WTC11 (cell line): ENCODE results near the gene MTMR10. TPM values are rescaled to one million over a fixed set of nuclear protein-coding genes. Genes with fewer than 3 reads are reported as not detected.

ENCODE experiments used
- ATAC-seq: fragments of 200-7000 bp; cut with Tn5 transposase; 2 replicates; pipeline ENCODE4 v1.10.0; 2021; ENCODE audit warnings: mild to moderate bottlenecking, moderate library complexity
- CTCF ChIA-PET: fragments of 300-600 bp; sonication (Branson Sonifier 250); formaldehyde crosslinking; loops from one replicate; lab custom pipeline; 2021; ENCODE audit warnings: antibody characterized with exemption; lab: Charles Lee
- POLR2A ChIA-PET: fragments of 350-600 bp; sonication (Branson Sonifier 250); formaldehyde crosslinking; loops from one replicate; lab custom pipeline; 2021; ENCODE audit warnings: antibody characterized with exemption; lab: Charles Lee
- DNase-seq: peaks from one replicate; pipeline ENCODE4 v3.0.0; 2021; ENCODE audit warnings: low spot score
- H3K27ac Mint-ChIP-seq: 2 replicates; pipeline ENCODE4 v1.8.0; 2021; ENCODE audit warnings: mixed read lengths
- H3K27me3 Mint-ChIP-seq: 2 replicates; pipeline ENCODE4 v1.8.0; 2021; ENCODE audit warnings: low read depth, mild to moderate bottlenecking, moderate library complexity, mixed read lengths
- H3K36me3 Mint-ChIP-seq: 2 replicates; pipeline ENCODE4 v1.8.0; 2021; ENCODE audit warnings: mixed read lengths
- H3K4me1 Mint-ChIP-seq: 2 replicates; pipeline ENCODE4 v1.8.0; 2022; ENCODE audit warnings: mixed read lengths
- H3K4me3 Mint-ChIP-seq: 2 replicates; pipeline ENCODE4 v1.8.0; 2021; ENCODE audit warnings: mild to moderate bottlenecking, moderate library complexity, mixed read lengths
- H3K9me3 Mint-ChIP-seq: 2 replicates; pipeline ENCODE4 v1.8.0; 2021; ENCODE audit warnings: mixed read lengths
- ATF3 ChIP-seq: sonication (generic); formaldehyde crosslinking; conservative IDR thresholded peaks from 2 replicates; pipeline ENCODE4 v1.8.1; 2022; ENCODE audit warnings: mild to moderate bottlenecking, missing genetic modification reagents
- CREM ChIP-seq: sonication (generic); formaldehyde crosslinking; IDR thresholded peaks from 2 replicates; pipeline ENCODE4 v1.8.1; 2022; ENCODE audit warnings: mild to moderate bottlenecking, missing genetic modification reagents, moderate library complexity
- E2F1 ChIP-seq: sonication (generic); formaldehyde crosslinking; IDR thresholded peaks from 2 replicates; pipeline ENCODE4 v1.8.0; 2022; ENCODE audit warnings: mild to moderate bottlenecking, missing genetic modification reagents
- E2F4 ChIP-seq: sonication (generic); formaldehyde crosslinking; IDR thresholded peaks from 2 replicates; pipeline ENCODE4 v1.8.1; 2022; ENCODE audit warnings: low read depth, mild to moderate bottlenecking, moderate library complexity, missing genetic modification reagents, borderline replicate concordance
- E2F5 ChIP-seq: sonication (generic); formaldehyde crosslinking; IDR thresholded peaks from 2 replicates; pipeline ENCODE4 v1.8.1; 2022; ENCODE audit warnings: mild to moderate bottlenecking, moderate library complexity, missing genetic modification reagents
- GRHL2 ChIP-seq: fragments of 250-450 bp; sonication (Bioruptor Pico); IDR thresholded peaks from 2 replicates; pipeline ENCODE4 v1.8.0; 2022; ENCODE audit warnings: mild to moderate bottlenecking, moderate library complexity; ENCODE audit not compliant: insufficient replicate concordance, severe bottlenecking
- HMGXB4 ChIP-seq: sonication (generic); formaldehyde crosslinking; IDR thresholded peaks from 2 replicates; pipeline ENCODE4 v1.8.1; 2023; ENCODE audit warnings: mild to moderate bottlenecking, moderate library complexity, missing genetic modification reagents
- IRF2 ChIP-seq: sonication (generic); formaldehyde crosslinking; IDR thresholded peaks from 2 replicates; pipeline ENCODE4 v1.8.0; 2022; ENCODE audit warnings: low read depth, missing genetic modification reagents, borderline replicate concordance
- MYBL2 ChIP-seq: sonication (generic); formaldehyde crosslinking; IDR thresholded peaks from 2 replicates; pipeline ENCODE4 v1.8.1; 2023; ENCODE audit warnings: mild to moderate bottlenecking, moderate library complexity, missing genetic modification reagents
- NFYB ChIP-seq: sonication (generic); formaldehyde crosslinking; conservative IDR thresholded peaks from 2 replicates; pipeline ENCODE4 v1.8.0; 2022; ENCODE audit warnings: low read depth, missing genetic modification reagents
- SMAD3 ChIP-seq: sonication (generic); formaldehyde crosslinking; IDR thresholded peaks from 2 replicates; pipeline ENCODE4 v1.8.0; 2022; ENCODE audit warnings: missing genetic modification reagents, mild to moderate bottlenecking, borderline replicate concordance
- TP53 ChIP-seq: sonication (generic); formaldehyde crosslinking; IDR thresholded peaks from 2 replicates; pipeline ENCODE4 v1.8.1; 2023; ENCODE audit warnings: mild to moderate bottlenecking, missing genetic modification reagents
- ZNF396 ChIP-seq: fragments of 250-450 bp; sonication (Bioruptor Pico); IDR thresholded peaks from 2 replicates; pipeline ENCODE4 v1.8.0; 2021; ENCODE audit warnings: mild to moderate bottlenecking, moderate library complexity, borderline replicate concordance
- ZSCAN18 ChIP-seq: fragments of 250-450 bp; sonication (Bioruptor Pico); IDR thresholded peaks from 2 replicates; pipeline ENCODE4 v2.1.2; 2022; ENCODE audit warnings: mild to moderate bottlenecking, moderate library complexity
- total RNA-seq: library from RNA; stranded (reverse); gene quantifications from 3 replicates; pipeline ENCODE4 v1.2.3, GENCODE V29; 2021

The MTMR10 gene
- total RNA-seq, 1 experiment from 2014 or later: 15.9 TPM

GRCh38 chr15:31021067-31021665 lies 29.7 kb upstream of the MTMR10 start:
- no peak for DNase-seq
- H3K4me3 Mint-ChIP-seq: no peak overlapping the region
- TF ChIP-seq E2F1 (CRISPR knock-in tag) (no peak), MYBL2 (CRISPR knock-in tag) (no peak), E2F4 (CRISPR knock-in tag) (no peak), SMAD3 (CRISPR knock-in tag) (no peak), NFYB (CRISPR knock-in tag) (no peak), ZNF396 (no peak), TP53 (CRISPR knock-in tag) (no peak), IRF2 (CRISPR knock-in tag) (no peak)
- TF ChIP-seq, all 79 proteins: peak for 0
- H3K27ac Mint-ChIP-seq: no peak overlapping the region
- H3K36me3 Mint-ChIP-seq: no peaks in the 10 kb centered on the region
- ATAC-seq: no peak
- ChIA-PET CTCF (no interaction called here), POLR2A (no interaction called here)
- H3K27me3 Mint-ChIP-seq: no peaks in the 10 kb centered on the region
- no peaks in the 10 kb centered on the region for H3K9me3 Mint-ChIP-seq
- H3K4me1 Mint-ChIP-seq: peaks cover 33% of the 10 kb centered on the region

GRCh38 chr15:31020542-31020941 lies 29.1 kb upstream of the MTMR10 start:
- TF ChIP-seq TP53 (CRISPR knock-in tag): no peak
- no peak for TF ChIP-seq E2F1 (CRISPR knock-in tag)
- no peak for TF ChIP-seq HMGXB4 (CRISPR knock-in tag)
- TF ChIP-seq ATF3: no peak
- TF ChIP-seq CREM (CRISPR knock-in tag): no peak
- TF ChIP-seq ZSCAN18 (CRISPR knock-in tag): no peak
- no peak for TF ChIP-seq GRHL2
- TF ChIP-seq ZNF396: no peak
- no peak for TF ChIP-seq E2F5 (CRISPR knock-in tag)
- TF ChIP-seq, all 79 proteins: peak for 0
- ATAC-seq (no peak), DNase-seq (no peak)
- Mint-ChIP-seq H3K36me3 (no peaks in the 10 kb centered on the region), H3K27me3 (no peaks in the 10 kb centered on the region), H3K27ac (no peak overlapping the region), H3K4me3 (no peak overlapping the region), H3K4me1 (peaks cover 27% of the 10 kb centered on the region), H3K9me3 (no peaks in the 10 kb centered on the region)
- ChIA-PET POLR2A (no interaction called here), CTCF (no interaction called here)
